COLO668 (cell line): Measurements from ENCODE around the gene TC2N.
A peak's percentile ranks its signal among the peaks of the same experiment; 100 is the strongest.
"Not testable (repeated sequence)": the region's sequence is repeated elsewhere in the genome, so short reads cannot be mapped to it uniquely, and the experiment has no call there.

Experiments used
- DNase-seq: peaks from one replicate; lab custom pipeline; 2025; ENCODE audit not compliant: unreplicated experiment; lab: John Stamatoyannopoulos, UW

TC2N gene

DNA sequence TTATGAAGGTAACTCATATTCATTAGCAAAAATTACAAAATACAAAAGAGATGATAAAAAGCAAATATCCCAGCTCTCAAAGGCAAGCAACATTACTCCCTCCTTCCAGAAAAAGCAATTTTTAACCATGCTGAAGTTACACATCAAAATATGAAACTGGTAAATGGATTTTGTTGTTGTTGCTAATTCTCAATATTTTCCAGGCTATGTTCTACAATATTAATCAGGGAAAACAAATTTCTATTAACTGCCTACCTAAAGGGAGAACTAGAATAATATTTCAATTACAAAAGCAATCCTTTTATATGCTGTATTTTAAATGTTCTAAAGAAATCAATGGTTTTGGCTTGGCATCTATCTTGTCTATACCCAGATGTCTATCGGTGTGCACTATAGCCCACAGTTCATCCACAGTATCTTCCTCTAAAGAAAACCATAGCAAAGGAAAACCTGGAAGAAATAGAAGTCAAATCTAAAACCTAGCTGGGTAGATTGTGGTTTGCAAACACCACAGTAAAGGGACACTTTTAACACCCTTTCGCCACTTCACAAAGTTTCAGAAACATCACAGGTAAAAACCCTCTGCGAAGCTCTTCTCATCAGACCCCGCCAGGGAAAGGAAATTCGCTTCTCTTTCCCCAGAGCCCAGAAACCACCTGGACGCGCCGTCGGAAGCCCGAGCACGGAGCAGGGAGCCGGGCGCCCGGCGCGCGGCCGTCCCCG is 32.0 kb downstream of the TC2N start:
- DNase-seq, result peak; percentile 53

- DNase-seq, result no peak
These were observed 32.8 kb downstream of the TC2N start for GRCh38 chr14:91834571-91834970.

DNA sequence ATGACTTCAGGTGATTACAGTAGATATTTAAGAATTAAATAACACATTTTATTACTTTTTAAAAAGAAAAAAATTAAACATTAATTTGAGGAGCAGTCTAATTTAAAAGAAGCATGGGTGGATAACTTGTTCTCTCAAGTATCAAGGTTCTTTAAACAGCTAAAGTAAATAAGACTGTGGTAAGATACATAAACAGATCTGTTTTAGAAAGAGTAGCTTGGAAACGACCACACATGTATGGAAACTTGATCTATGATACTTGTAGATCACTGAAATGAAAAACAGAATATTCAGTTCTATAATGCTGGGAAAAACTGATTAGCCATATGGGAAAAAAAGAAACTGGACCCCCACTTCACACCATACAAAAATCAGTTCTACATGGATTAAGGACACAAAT is 36.0 kb downstream of the TC2N start:
- no peak for DNase-seq

- DNase-seq, result no peak
These were observed 36.6 kb downstream of the TC2N start for GRCh38 chr14:91830777-91831176.

GRCh38 chr14:91829511-91829910 is 37.8 kb downstream of the TC2N start:
- DNase-seq, result no peak

DNA sequence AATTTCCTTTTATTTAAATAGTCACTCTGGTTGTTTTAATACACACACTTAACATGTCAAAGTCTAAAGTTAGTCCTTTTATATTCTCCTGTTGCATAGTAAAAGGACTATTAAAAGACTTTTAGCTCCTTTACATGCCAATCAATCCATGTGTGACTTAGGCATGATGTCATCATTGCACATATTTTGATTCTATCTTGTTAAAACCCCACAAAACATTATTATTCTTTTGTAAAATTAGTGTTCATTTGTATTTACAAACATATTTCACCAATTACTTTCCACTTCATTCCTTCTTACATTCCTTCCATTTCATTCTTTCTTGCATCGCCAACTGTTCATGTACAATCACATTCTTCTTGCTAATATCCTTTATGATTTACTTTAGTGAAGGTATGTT is 39.6 kb downstream of the TC2N start:
- DNase-seq, result no peak

DNA sequence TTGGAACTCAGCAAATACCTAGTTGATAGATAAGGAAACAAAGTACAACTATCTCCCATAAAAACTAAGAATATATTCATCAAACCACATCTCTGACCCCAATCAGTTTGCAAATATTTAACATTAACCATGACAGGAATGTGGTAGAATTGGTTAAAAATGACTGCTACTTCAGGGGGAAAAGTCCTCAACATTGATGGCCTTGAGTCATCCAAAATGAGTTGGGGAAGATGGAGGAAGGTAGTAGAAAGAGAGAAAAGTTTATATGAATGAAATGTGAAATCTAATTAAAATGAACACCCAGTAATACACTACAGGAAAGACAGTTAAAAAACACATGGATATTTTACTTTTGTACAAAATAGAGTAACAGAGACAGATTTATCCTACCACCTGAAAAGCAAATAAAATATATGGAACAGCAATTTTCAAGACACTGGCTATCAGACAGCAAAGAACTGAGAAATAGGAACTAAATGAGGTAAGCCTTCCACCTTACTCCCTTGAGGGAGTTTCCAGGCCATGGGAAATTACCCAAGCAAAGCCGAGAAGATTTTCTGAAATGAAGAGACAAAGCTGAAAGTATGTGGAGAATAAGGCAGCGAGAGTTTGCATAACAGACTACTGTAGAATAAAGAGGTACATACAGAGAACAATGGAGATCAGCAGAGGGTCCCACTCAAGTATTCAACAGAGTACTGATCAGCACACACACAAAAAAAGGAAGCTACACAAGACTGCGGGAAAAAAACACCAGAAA is 49.6 kb downstream of the TC2N start:
- DNase-seq, result no peak

GRCh38 chr14:91814317-91814716 is 53.0 kb downstream of the TC2N start:
- no peak for DNase-seq

DNA sequence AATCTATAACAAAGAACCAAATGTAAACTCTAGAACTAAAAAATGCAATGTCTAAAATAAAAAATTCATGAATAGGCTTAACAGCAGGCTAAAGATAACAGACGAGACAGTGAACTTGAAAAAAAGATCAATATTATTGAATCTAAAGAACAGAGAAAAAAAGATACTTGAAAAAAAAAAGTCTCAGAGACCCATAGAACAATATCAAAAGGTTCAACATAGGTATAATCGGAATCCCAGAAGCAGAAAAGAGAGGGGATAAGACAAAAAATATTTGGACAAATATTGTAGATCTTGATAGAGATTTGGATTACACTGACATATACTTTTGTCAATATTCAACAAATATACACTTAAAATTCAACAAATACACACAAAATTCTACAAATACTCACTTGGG is 56.6 kb downstream of the TC2N start:
- no peak for DNase-seq

GRCh38 chr14:91806716-91807115 is 60.6 kb downstream of the TC2N start:
- no peak for DNase-seq

DNA sequence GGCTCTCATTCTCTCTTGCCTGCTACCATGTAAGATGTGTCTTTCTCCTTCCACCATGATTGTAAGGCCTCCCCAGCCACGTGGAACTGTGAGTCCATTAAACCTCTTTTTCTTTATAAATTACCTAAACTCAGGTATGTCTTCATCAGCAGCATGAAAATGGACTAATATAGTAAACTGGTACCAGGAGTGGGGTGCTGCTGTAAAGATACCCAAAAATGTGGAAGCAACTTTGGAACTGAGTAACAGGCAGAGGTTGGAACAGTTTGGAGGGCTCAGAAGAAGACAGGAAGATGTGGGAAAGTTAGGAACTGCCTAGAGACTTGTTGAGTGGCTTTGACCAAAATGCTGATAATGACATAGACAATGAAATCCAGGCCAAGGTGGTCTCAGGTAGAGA is 61.2 kb downstream of the TC2N start:
- not testable (repeated sequence) for DNase-seq

- no peak for DNase-seq
These were observed 61.7 kb downstream of the TC2N start for GRCh38 chr14:91805659-91806058.

DNA sequence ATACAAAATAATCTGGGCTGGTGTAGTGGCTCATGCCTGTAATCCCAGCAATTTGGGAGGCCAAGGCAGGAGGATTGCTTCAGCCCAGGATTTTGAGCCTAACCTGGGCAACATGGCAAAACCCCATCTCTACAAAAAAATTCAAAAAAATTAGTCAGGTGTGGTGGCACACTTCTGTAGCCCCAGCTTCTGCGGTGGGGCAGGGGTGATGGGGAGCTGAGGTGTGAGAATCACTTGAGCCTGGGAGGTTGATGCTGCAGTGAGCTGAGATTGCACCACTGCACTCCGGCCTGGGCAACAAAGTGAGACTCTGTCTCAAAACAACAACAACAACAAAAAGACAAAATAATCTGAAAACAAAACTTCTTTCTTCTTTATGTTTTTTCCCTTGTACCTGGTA is 66.0 kb downstream of the TC2N start:
- DNase-seq, result no peak

GRCh38 chr14:91796617-91797347 is 70.6 kb downstream of the TC2N start:
- DNase-seq, result no peak

- DNase-seq, result no peak
These were observed 73.6 kb downstream of the TC2N start for GRCh38 chr14:91793704-91794103.

DNA sequence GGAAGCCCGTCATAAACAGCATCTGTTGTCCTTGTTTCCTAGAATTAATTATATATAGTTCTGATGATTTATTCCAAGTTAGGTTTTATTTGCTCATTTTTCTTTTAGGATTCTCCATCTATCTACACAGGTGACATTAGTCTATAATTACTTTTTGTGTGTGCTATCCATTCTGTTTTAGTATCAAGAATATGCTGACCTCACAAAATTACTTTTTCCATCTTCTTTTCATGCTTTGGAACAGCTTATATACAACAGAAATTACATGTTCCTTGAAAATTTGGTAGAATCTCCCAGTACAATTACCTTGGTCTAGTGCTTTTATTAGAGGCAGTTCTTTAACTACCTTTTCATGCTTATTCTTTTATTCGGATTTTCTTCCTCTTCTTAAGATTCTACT is 81.1 kb downstream of the TC2N start:
- no peak for DNase-seq

GRCh38 chr14:91780452-91780851 is 86.9 kb downstream of the TC2N start:
- DNase-seq, result no peak

DNA sequence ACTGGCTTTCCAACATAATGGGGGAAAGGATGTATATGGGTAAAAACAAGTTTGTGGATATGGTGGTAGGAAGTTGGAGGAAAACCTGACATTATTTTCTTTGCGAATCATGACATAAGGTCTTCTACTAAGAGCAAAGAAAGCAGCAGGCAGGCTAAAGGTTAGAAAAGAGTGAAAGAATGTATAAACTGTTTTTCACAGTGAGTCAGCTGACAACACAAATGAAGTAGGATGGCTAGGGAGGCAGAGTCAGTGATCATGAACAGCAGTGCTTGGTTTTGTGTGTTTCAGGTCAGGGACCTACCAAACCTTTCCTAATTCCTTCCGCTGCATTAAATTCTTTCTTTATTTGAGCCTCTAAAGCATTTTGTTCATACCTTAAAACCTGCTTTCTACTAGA is 89.1 kb downstream of the TC2N start:
- no peak for DNase-seq

DNA sequence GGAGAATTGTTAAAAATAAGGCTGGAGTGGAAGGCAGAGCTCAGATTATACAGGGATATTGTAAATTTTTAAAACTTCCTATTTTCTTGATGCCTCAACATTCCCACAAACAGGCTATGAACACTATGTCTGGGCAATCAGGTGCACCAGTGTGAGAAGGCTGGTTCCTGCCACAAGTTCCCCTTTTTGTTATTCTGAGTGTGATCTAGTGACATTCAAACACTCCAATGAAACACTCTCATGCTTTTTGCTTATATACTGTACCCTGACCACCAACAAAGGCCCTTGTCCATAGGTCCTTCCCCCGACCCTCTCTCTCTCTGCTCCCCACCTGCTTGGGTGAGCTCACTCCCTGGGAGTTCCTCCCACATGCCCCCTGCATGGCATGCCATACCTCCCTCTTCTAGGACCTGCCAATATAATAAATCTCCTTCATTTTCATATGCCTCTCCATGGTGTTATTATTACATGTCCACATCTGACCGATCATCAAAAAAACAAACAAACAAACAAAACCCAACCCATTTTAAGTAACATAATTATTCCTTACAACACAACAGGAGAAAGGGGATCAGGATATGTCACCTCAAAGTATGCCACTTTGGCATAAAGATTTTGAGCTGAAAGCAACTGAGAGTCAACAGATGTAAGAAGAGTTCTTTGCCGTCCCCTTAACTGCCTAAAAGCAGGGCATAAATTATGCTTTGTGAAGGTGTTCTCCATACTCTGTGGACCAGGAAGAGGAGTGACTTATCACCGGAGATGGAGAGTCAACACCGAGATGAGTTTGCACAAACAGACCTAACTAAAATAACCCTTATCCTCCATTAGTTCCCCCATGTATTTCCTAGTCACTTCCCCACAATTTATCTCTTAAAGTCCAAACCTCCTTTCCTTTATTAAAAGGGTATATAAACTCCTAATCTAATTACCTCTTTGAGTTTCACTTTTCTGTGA is 92.9 kb downstream of the TC2N start:
- DNase-seq, result no peak

DNA sequence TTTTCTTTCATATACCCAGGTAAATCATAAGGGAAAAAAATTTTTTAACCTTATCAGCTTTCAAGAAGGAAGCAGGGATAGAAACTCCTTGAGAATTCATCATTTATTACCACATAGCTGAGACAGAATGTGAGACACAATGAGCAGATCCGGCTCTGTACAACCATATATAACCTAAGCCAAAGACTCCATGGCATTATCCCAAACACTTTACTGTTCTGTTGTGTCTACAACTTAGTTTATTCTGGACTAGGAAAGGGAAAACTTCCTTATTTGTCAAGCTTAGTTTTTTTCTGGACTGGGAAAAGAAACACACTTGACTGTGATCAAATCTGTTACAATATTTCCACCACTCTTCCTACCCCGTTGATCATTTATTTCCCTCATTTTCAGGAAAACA is 97.2 kb downstream of the TC2N start:
- no peak for DNase-seq
